SK-N-DZ (cell line): ENCODE measurements around the gene ZBTB1.
"Not testable (repeated sequence)": the region's sequence is repeated elsewhere in the genome, so short reads cannot be mapped to it uniquely, and the experiment has no call there.

Experiments
- DNase-seq: peaks from one replicate; pipeline ENCODE4 v3.0.0-alpha.2; 2015; ENCODE audit warnings: low spot score
- small RNA-seq, 2 experiments: library from RNA; depleted of rRNA; stranded (forward); fragments of <200 nt; gene quantifications; one replicate each; pipeline ENCODE3, GENCODE V24; 2014

The ZBTB1 gene

GRCh38 chr14:64566651-64567122 lies 62.1 kb downstream of the ZBTB1 start:
- DNase-seq, result no peak

DNA sequence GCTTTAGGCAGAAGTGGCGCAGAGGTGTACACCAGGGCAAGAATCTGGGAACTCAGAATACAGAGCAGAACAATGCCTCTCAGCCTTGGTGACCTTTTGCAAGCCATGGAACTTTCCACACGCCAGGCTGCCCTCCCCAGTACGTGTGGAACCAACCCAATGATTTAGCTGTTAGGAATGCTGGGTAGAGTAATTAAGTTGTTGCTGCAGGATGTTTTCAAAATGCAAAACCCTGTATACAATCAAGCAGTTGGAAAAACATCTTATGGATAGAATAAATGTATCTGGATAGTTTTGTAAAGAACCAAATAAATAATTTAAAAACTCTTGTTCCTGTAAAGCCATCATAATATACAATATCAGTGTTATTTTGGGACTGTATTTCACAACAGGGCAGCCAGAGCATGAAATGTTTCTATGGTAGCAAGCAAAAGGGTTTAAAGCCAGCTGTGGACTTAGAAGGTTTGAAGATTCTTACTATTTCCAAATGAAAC lies 64.6 kb downstream of the ZBTB1 start:
- no peak for DNase-seq

GRCh38 chr14:64569646-64570045 lies 65.1 kb downstream of the ZBTB1 start:
- not testable (repeated sequence) for DNase-seq

DNA sequence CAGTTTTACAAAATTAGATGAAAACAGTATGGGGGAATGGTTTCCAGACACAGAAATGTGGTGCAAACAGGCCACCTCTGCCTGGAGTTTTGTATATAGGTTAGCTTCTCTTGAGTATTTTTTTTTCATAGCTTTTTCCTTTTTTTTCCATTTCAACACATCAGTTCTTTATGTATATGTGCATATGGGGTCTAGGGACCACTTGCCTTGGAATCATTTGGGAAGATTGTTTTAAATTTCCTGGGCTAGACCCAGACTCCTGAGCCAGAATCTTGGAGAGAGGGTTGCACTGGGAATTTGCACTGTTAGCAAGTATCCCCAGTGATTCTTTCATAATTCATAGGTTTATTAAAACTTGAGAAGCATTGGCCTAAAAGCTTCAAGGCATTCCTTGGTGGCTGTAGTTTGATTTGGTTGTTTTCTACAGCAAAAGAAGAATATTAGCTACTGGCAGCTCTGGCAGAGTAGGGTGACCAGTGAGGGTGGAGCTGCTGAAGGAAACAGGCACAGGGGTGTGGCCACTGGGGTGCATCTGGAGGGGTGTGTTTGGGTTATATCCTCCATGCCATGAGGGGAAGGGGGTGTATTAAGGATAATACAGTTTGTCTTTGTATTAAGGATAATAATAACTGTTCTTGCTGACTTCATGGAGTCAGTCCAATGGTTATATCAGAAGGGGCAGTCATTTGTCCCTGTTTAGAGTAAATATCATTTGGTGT lies 68.0 kb downstream of the ZBTB1 start:
- DNase-seq, result no peak

DNA sequence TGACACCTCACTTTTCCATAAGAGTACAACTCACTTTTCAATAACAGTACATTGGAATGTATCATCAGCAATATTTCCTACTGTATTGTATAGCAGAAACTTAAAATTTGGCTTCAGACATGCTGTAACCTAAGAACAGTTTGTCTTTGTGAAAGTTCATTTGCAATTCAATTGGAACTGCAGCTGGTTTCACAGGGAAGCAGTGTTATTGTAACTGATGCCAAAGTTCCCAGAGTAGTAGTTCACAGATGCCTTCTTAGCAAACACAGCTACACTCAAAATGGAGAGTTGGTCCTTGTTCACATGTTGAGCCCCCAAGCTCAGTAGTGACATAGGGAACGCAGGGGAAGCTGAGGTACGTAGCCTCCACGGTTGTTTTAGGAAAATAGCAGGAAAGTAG lies 68.5 kb downstream of the ZBTB1 start:
- no peak for DNase-seq

Small RNA genes within 50 kb of the gene (small RNA-seq; reads per million reads assigned to genes)
- 0 reads per million in 2 experiments for gene AL049869.4
